Endodermal cell (in vitro differentiated cells): Measurements from ENCODE around the gene GRB10. TPM values are rescaled to one million over a fixed set of nuclear protein-coding genes. Genes with fewer than 3 reads are reported as not detected.

ENCODE experiments used
- DNase-seq: peaks from one replicate; pipeline ENCODE4 v3.0.0-alpha.2; 2017
- H3K27ac ChIP-seq: 2 replicates; pipeline ENCODE4 v1.5.1; 2013; ENCODE audit warnings: mild to moderate bottlenecking, low read depth, low read length, moderate library complexity
- H3K27me3 ChIP-seq: 2 replicates; pipeline ENCODE4 v1.6.1; 2013; ENCODE audit warnings: mild to moderate bottlenecking, low read length, moderate library complexity; ENCODE audit not compliant: insufficient read depth, control insufficient read depth, poor library complexity, severe bottlenecking
- H3K36me3 ChIP-seq: 2 replicates; pipeline ENCODE4 v1.7.0; 2013; ENCODE audit warnings: mild to moderate bottlenecking, low read length, moderate library complexity; ENCODE audit not compliant: control insufficient read depth, insufficient read depth
- H3K4me1 ChIP-seq: one replicate; pipeline ENCODE4 v1.7.0; 2013; ENCODE audit warnings: low read length; ENCODE audit not compliant: control insufficient read depth, insufficient read depth
- H3K4me3 ChIP-seq: 2 replicates; pipeline ENCODE4 v1.5.1; 2013; ENCODE audit warnings: mild to moderate bottlenecking, low read length, moderate library complexity
- H3K9ac ChIP-seq: 2 replicates; pipeline ENCODE4 v1.6.1; 2013; ENCODE audit warnings: mild to moderate bottlenecking, low read length, moderate library complexity; ENCODE audit not compliant: poor library complexity, severe bottlenecking; ENCODE audit errors: extremely low read depth
- H3K9me3 ChIP-seq: 2 replicates; pipeline ENCODE4 v1.6.1; 2013; ENCODE audit warnings: mild to moderate bottlenecking, low read length, moderate library complexity; ENCODE audit not compliant: control insufficient read depth
- H3K27ac Mint-ChIP-seq: 2 replicates; pipeline ENCODE4 v1.8.0; 2020; ENCODE audit warnings: mixed read lengths
- H3K27me3 Mint-ChIP-seq: 2 replicates; pipeline ENCODE4 v1.8.0; 2021; ENCODE audit warnings: mild to moderate bottlenecking, mixed read lengths; ENCODE audit not compliant: insufficient read depth
- H3K36me3 Mint-ChIP-seq: 2 replicates; pipeline ENCODE4 v1.8.0; 2020; ENCODE audit warnings: low read depth, mixed read lengths
- H3K4me1 Mint-ChIP-seq: 2 replicates; pipeline ENCODE4 v1.8.0; 2020; ENCODE audit warnings: mixed read lengths
- H3K4me3 Mint-ChIP-seq: 2 replicates; pipeline ENCODE4 v1.8.0; 2020; ENCODE audit warnings: mild to moderate bottlenecking, moderate library complexity, mixed read lengths
- H3K9me3 Mint-ChIP-seq: 2 replicates; pipeline ENCODE4 v1.8.0; 2020; ENCODE audit warnings: mild to moderate bottlenecking, mixed read lengths
- whole genome bisulfite sequencing, 2 experiments: methylation state at CpG; one replicate each; pipeline versions ENCODE4 v1.1.5 to v1.1.7; 2013; ENCODE audit warnings: missing lambda C conversion rate in 2 of 2, mixed read lengths in 1 of 2; ENCODE audit not compliant: insufficient coverage in 1 of 2, insufficient read length in 1 of 2; 5-methylcytosine and 5-hydroxymethylcytosine counted together
- total RNA-seq, 2 donors: library from RNA; stranded (reverse); fragmentation: NEBNext Ultra II Directional in 1 of 2; extraction: Animal tissue kit (Norgen Biotek cat#: 25700) in 1 of 2; gene quantifications; 2 replicates in 1 of 2; 3 replicates in 1 of 2; pipeline ENCODE4 v1.2.1, GENCODE V29; 2021
- TF ChIP-seq, protein P1 (sequence below): fragments of 200-600 bp; sonication (generic); conservative IDR thresholded peaks from 2 replicates; pipeline ENCODE4 v1.5.0; 2021; ENCODE audit warnings: antibody characterized with exemption, mild to moderate bottlenecking

GRB10 gene
- total RNA-seq, 2 donors from 2014 or later, result 71.9 to 97.5 TPM

DNA sequence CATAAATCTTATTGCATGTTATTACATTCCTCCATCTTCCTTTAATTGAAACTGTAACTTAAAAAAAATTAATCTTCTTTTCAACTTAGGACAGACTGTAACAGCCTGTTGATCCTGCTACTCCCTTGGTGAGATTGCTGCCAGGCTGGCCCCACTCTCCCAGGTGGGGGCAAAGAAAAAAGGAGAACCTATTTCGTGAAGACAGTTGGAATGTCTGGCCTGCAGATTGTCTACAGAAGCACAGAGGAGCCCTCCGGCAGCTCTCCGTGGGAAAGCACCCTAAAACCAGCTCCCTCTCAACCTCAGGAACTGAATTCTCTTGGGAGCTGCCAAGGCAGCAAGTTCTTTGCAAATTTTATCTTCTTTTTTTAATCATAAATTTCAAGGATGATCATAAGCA is 32.8 kb downstream of the GRB10 start:
- WGBS, 2 experiments, result 93% methylated on average over 3 of the region's 3 CpGs; no CpG with 5 or more reads in 1 of the 2 experiments

DNA sequence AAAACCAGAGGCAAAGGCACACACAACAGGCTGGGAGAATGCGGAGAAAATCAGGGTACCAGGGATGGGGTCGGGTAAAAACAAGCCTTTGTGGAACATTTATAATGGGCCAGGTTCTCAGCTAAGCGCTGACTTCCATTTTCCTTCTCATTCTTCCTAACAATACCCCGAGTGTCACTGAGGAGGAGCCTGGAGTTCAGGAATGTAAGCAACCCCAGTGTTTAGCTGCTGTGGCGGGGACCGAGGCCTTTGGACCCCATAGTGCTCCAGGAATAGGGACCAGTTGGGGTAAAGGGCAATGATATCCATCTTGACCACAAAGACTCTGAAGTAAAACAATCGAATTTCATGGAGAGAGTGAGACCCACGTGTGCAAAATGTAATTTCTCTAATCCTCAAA is 34.2 kb downstream of the GRB10 start:
- Histone ChIP-seq H3K4me1 (peaks cover 6% of the 10 kb centered on the region), H3K27ac (no peak overlapping the region), H3K36me3 (peaks cover 70% of the 10 kb centered on the region), H3K4me3 (no peak overlapping the region), H3K27me3 (no peaks in the 10 kb centered on the region), H3K9ac (no peak overlapping the region), H3K9me3 (no peaks in the 10 kb centered on the region)
- Mint-ChIP-seq H3K27me3 (no peaks in the 10 kb centered on the region), H3K9me3 (no peaks in the 10 kb centered on the region), H3K4me3 (no peak overlapping the region), H3K27ac (no peak overlapping the region), H3K4me1 (peaks cover 14% of the 10 kb centered on the region), H3K36me3 (peaks cover 37% of the 10 kb centered on the region)
- TF ChIP-seq, protein P1, sequence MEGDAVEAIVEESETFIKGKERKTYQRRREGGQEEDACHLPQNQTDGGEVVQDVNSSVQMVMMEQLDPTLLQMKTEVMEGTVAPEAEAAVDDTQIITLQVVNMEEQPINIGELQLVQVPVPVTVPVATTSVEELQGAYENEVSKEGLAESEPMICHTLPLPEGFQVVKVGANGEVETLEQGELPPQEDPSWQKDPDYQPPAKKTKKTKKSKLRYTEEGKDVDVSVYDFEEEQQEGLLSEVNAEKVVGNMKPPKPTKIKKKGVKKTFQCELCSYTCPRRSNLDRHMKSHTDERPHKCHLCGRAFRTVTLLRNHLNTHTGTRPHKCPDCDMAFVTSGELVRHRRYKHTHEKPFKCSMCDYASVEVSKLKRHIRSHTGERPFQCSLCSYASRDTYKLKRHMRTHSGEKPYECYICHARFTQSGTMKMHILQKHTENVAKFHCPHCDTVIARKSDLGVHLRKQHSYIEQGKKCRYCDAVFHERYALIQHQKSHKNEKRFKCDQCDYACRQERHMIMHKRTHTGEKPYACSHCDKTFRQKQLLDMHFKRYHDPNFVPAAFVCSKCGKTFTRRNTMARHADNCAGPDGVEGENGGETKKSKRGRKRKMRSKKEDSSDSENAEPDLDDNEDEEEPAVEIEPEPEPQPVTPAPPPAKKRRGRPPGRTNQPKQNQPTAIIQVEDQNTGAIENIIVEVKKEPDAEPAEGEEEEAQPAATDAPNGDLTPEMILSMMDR, result no peak
- no peak for DNase-seq
- 91 to 95% methylated on average over 6 to 8 of the region's 8 CpGs for WGBS, 2 experiments

More for the DNA sequence above, 32.8 kb downstream of the GRB10 start:
- peaks cover 6% of the 10 kb centered on the region for H3K4me1 ChIP-seq
- TF ChIP-seq, protein P1, result no peak
- H3K27ac Mint-ChIP-seq, result no peak overlapping the region
- no peaks in the 10 kb centered on the region for H3K9me3 ChIP-seq
- no peaks in the 10 kb centered on the region for H3K27me3 ChIP-seq
- H3K4me3 ChIP-seq, result no peak overlapping the region
- no peak for DNase-seq
- no peaks in the 10 kb centered on the region for H3K9me3 Mint-ChIP-seq
- H3K36me3 Mint-ChIP-seq, result peaks cover 42% of the 10 kb centered on the region
- no peaks in the 10 kb centered on the region for H3K27me3 Mint-ChIP-seq
- H3K9ac ChIP-seq, result no peak overlapping the region
- peaks cover 14% of the 10 kb centered on the region for H3K4me1 Mint-ChIP-seq
- no peak overlapping the region for H3K4me3 Mint-ChIP-seq
- H3K36me3 ChIP-seq, result peaks cover 74% of the 10 kb centered on the region
- H3K27ac ChIP-seq, result no peak overlapping the region

DNA sequence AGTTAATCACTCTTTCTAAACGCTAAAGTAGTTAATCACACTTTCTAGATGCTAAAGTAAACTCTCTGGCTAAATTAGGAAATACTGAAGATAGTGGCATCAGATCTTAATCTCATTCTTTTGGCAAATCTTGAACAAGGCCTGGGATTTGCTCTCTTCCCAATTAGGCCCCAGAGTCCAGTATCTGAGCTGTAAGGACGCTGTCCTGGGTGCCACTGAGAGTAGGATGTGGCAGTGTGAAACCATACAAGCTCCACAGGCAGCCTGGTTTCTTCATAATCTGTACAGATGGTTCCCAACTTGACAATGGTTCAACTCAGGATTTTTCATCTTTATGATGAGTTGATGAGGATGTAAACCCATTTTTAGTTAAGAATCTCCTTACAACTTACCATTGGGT is 36.9 kb downstream of the GRB10 start:
- TF ChIP-seq, protein P1, result no peak
- H3K4me3 Mint-ChIP-seq, result no peak overlapping the region
- peaks cover 6% of the 10 kb centered on the region for H3K4me1 ChIP-seq
- H3K4me3 ChIP-seq, result no peak overlapping the region
- H3K9me3 Mint-ChIP-seq, result no peaks in the 10 kb centered on the region
- H3K36me3 ChIP-seq, result peaks cover 48% of the 10 kb centered on the region
- no peaks in the 10 kb centered on the region for H3K27me3 ChIP-seq
- no peaks in the 10 kb centered on the region for H3K9me3 ChIP-seq
- no peak overlapping the region for H3K27ac ChIP-seq
- no peak overlapping the region for H3K27ac Mint-ChIP-seq
- no peaks in the 10 kb centered on the region for H3K27me3 Mint-ChIP-seq
- 86 to 95% methylated on average over 1 to 2 of the region's 2 CpGs for WGBS, 2 experiments
- H3K36me3 Mint-ChIP-seq, result peaks cover 35% of the 10 kb centered on the region
- H3K4me1 Mint-ChIP-seq, result peaks cover 14% of the 10 kb centered on the region
- no peak for DNase-seq
- H3K9ac ChIP-seq, result no peak overlapping the region
